ENCODE measurements around the gene GMEB2. TPM values are rescaled to one million over a fixed set of nuclear protein-coding genes. Genes with fewer than 3 reads are reported as not detected.
"Not testable (repeated sequence)": the region's sequence is repeated elsewhere in the genome, so short reads cannot be mapped to it uniquely, and the experiment has no call there.

Gene GMEB2, protein sequence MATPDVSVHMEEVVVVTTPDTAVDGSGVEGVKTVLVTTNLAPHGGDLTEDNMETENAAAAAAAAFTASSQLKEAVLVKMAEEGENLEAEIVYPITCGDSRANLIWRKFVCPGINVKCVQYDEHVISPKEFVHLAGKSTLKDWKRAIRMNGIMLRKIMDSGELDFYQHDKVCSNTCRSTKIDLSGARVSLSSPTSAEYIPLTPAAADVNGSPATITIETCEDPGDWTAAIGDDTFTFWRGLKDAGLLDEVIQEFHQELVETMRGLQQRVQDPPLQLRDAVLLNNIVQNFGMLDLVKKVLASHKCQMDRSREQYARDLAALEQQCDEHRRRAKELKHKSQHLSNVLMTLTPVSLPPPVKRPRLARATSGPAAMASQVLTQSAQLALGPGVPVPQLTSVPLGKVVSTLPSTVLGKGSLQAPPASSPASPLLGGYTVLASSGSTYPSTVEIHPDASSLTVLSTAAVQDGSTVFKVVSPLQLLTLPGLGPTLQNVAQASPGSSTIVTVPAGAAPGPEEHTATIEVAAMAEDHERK
- total RNA-seq (2014; rRNA removed; shearing (Covaris generic); ENCODE audit: low replicate concordance), result 9.6 and 18.1 TPM in 2 replicates

DNA sequence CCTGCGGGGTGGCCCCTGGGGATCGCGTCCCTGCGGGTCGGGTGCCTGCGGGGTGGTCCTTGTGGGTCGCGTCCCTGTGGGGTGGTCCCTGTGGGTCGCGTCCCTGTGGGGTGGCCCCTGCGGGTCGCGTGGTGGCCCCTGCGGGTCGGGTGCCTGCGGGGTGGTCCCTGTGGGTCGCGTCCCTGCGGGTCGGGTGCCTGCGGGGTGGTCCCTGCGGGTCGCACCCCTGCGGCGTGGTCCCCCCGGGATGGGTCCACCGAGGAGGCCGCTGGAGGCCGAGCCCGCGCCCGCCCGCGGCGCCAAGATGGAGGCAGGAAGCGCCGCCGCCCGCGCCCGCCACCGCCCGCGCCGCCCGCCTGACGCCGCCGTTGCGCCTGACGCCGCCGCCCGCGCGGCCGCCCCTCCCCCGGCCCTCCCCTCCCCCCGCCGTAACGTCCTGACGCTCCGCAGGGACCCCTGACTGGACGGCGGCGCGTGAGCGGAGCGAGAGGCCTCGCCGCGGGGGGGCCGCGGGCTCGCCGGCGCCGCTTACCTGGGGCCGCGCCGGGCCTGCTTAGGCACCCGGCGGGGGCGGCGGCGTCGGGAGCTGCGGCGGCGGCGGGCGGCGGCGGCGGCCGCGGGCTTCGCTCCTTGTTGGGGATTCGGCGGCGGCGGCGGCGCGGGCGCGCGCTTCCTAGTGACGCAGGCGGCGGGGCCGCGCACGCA, at the start of gene GMEB2:
TSS of gene GMEB2 (minus strand) at position 678 of the 705 bp plus-strand sequence. CDS start 7,704 bp downstream, outside the sequence.
- DNase-seq (ENCODE audit: low read depth), result peak; percentile 37
- in situ Hi-C loops (cut with HindIII; ENCODE audit: low pct_unique_long_range_greater_than_20kb, low sequenced_read_pairs), result no loop called here

DNA sequence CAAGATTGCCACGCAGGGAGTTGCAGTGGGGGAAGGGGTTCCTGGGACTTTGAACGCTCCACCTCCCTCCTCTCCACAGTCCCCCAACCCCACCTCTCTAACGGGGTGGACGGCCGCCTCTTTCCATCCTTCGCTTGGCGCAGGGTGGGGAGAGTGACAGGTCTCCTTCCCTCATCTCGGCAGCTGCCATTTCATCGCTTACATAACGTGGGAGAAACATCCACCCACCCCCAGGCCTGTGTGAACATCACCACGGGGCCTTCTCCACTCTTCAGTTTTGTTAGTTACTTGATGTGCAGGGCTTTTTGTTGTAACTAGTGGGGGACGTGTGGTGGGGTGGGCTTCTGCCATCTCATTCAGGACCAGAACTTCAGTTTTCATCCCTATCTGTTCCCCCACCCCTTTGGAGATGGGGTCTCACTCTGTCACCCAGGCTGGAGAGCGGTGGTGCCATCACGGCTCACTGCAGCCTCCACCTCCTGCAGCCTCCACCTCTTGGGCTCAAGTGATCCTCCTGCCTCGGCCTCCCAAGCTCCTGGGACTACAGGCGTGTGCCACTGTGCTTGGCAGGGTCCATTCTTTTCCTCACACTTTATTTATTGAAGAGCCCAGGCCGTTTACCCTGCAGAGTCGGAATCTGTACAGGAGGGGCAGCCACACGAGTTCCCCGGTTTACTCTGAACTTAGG, 48.9 kb upstream of the GMEB2 start:
- in situ Hi-C loops (cut with HindIII; ENCODE audit: low pct_unique_long_range_greater_than_20kb, low sequenced_read_pairs), result no loop called here
- no peak for DNase-seq (ENCODE audit: low read depth)

DNA sequence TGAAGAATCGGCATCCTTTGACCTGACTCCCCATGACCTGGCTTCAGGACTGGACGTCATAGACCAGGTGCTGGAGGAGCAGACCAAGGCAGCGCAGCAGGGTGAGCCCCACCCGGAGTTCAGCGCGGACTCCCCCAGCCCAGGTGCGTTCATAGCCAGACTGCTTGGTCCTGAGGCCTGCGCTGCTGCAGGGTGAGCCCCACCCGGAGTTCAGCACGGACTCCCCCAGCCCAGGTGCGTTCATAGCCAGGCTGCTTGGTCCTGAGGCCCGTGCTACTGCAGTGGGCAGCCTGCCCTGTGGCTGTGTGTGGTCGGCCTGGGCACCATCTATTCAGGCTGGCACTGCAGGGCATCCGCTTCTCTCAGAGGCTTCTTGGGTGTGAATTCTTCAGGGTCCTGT, 47.0 kb upstream of the GMEB2 start:
- in situ Hi-C loops (cut with HindIII; ENCODE audit: low pct_unique_long_range_greater_than_20kb, low sequenced_read_pairs), result no loop called here

DNA sequence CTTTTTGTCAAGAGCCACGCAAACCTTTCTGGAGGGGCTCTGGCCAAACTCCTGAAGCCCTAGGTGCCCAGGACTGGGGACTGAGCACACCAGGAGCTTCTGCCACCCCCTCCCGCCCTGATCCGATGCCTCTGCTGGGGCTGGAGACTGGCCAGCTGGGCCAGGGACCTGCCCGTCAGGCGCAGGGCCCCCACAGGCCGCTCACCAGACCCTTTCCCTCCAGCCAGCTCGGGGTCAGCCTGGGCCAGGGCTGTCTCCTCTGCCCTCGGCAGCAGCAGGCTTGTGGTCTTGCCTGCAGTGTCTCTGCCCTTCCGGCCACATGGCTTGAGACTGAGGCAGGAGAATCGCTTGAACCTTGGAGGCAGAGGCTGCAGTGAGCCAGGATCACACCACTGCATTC, 45.8 kb upstream of the GMEB2 start:
- in situ Hi-C loops (cut with HindIII; ENCODE audit: low pct_unique_long_range_greater_than_20kb, low sequenced_read_pairs), result no loop called here
- DNase-seq (ENCODE audit: low read depth), result no peak

More for the DNA sequence above, 47.0 kb upstream of the GMEB2 start:
- no peak for DNase-seq (ENCODE audit: low read depth)

DNA sequence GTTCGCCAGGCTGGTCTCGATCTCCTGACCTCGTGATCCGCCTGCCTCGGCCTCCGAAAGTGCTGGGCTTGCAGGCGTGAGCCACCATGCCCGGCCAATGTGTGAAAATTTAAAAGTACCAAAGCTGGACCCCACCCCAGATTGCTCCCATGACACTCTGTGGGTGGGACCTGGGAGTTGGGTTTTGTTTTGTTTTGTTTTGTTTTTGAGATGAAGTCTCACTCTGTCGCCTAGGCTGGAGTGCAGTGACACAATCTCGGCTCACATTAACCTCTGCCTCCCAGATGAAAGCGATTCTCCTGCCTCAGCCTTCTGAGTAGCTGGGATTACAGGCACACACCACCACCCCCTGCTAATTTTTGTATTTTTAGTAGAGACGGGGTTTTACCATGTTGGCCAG, 44.8 kb upstream of the GMEB2 start:
- DNase-seq (ENCODE audit: low read depth); in situ Hi-C loops (cut with HindIII; ENCODE audit: low pct_unique_long_range_greater_than_20kb, low sequenced_read_pairs): not testable (repeated sequence)

DNA sequence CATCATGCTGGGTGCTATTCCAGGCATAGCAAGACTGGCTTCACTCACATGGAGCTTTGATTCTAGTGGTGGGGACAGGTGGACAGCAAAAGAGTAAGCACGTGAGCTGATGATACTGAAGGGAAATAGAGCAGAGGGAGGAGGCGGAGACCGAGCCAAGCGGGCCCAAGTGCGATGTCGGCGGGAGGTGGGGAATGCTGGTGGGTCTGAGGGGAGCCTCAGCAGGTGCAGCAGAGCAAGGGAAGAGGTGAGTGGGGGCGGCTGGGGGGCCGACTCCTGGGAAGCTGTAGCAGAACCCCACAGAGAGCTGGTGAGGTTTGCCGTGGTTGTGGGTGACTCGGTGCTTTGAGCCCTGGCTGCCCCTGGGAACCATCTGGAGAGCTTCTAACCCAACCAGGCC, 41.5 kb upstream of the GMEB2 start:
- in situ Hi-C loops (cut with HindIII; ENCODE audit: low pct_unique_long_range_greater_than_20kb, low sequenced_read_pairs), result no loop called here
- DNase-seq (ENCODE audit: low read depth), result no peak

DNA sequence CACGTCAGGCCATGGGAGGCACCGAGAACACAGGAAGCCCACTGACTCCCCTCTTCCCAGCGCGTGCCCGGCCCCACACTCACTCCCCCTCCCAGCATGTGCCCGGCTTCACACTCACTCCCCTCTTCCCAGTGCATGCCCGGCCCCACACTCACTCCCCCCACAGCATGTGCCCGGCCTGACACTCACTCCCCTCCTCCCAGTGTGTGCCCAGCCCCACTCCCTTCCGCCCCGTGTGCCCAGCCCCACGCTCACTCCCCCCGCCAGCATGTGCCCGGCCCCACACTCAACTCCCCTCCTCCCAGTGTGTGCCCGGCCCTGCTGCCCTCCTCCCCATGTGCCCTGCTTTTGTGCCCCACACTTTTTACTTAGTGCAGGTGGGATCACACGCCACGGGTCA, 41.0 kb upstream of the GMEB2 start:
- no peak for DNase-seq (ENCODE audit: low read depth)
- in situ Hi-C loops (cut with HindIII; ENCODE audit: low pct_unique_long_range_greater_than_20kb, low sequenced_read_pairs), result no loop called here

DNA sequence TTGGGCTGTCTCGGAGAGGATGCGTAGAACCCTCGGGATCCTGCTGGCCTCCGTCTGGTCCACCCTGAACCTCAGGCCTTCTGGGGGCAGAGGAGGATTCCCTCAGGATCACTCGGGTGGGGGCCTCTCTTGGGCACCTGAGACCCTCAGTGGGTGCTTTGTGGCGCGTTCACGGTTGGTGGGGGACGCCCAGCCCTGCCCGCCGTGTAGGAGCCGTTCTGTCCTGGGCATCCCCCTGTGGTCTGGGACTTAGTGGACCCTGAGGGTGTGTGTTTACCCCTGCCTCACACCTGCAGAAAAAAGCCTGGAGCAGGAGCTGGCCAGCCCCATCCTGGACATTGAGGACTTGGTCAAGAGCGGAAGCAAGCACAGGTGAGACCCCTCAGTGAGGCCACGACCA, 38.8 kb upstream of the GMEB2 start:
- no peak for DNase-seq (ENCODE audit: low read depth)
- in situ Hi-C loops (cut with HindIII; ENCODE audit: low pct_unique_long_range_greater_than_20kb, low sequenced_read_pairs), result no loop called here

DNA sequence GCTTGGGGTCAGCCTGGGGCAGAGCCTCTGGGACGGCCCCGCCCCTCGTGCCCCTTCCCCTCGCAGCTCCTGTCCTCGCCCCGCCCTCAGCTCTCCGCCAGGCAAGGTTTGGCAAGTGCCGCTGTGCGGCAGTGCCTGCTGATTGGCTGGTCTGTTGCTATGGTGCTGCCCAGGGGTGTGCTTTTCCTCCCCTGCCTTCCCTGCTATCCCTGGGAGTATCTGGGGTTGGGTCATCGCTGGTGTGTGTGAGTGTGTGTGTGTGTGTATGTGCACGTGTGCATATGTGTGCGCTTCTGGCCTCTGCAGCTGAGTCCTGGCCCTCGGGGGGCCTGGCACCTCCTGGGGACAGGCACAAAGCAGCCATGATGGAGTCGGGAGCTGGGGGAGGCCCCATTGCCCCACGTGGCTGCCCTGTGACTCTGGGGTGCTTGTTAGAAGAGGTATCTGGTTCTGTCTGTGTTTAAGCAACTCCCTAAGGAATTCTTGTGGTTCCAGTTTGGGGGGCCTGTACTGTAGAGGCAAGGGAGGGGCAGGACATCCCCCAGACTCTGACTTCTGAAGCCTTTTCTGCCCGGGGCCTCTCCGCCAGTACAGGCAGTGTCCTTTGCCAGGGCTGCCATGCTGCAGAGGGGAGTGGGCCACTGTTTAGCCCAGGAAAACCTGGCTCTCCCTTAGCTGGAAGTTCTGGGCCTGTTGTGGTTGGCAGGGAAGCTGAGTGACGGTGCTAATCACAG, 38.1 kb upstream of the GMEB2 start:
- in situ Hi-C loops (cut with HindIII; ENCODE audit: low pct_unique_long_range_greater_than_20kb, low sequenced_read_pairs), result no loop called here
- DNase-seq (ENCODE audit: low read depth), result no peak

DNA sequence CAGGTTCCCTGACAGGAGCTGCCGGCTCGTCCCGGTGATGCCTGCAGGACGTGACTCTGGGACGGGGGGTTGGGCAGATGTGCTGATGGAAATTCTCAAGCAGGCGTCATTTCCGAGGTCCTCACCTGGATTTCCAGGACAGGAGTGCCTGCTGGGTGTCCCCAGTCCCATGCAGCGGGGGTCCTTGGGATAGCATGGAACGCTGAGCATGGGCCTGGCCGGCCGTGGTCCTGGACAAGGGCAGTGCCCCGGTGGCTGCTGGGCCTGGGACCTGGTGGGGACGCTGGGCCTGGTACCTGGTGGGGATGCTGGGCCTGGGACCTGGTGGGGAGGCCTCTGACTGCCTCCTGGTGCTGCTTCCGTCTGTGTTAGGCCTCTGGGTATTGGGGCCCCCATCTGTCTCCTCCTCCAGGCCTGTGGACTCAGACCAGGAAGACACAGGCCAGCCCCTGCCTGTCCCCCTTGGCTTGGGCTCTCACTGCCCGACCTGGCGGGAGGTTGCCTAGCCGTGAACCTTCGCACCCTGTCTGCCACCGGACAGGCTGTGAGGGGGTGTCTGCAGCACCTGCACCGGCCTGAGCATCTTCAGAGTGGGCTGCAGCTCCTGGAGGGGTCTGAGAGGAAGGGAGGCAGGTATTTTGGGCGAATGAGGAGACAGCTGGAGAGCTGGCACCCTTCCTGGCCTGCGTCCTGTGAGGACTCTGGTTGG, 37.4 kb upstream of the GMEB2 start:
- in situ Hi-C loops (cut with HindIII; ENCODE audit: low pct_unique_long_range_greater_than_20kb, low sequenced_read_pairs), result no loop called here
- no peak for DNase-seq (ENCODE audit: low read depth)

DNA sequence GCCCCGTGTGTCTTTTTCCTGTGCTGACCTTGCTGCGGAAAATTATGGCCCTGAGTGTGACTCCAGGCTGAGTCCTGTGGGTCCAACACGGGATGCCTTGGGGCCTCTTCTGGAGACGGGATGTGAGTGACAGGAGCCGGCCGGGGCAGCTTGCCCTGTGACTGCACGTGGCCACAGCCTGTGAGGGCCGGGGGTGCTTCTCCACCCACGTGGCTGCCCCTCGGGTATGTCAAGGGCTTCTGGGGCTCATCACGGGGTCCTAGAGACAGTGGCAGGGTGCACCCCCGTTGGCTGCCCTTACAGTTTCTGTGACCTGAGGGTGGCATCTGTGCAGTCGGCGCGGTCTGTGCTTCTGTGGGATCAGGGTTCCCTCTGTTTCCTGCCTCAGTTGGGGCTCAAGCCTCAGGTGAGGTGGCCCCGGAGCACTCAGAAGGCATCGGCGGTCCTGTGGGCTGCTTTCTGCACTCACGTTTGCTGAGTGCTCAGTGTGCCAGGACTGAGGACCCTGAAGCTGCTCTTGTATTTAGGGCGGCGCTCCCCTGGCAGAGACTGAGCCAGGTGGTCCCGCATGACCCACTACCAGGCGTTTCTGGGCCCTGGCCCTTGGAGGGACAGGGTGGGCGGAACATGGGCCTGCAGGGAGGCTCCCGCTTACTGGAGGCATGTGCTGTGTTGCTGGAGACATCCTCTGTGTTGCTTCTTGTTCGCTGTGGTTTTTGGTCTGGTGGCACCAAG, 36.6 kb upstream of the GMEB2 start:
- in situ Hi-C loops (cut with HindIII; ENCODE audit: low pct_unique_long_range_greater_than_20kb, low sequenced_read_pairs), result no loop called here
- no peak for DNase-seq (ENCODE audit: low read depth)

DNA sequence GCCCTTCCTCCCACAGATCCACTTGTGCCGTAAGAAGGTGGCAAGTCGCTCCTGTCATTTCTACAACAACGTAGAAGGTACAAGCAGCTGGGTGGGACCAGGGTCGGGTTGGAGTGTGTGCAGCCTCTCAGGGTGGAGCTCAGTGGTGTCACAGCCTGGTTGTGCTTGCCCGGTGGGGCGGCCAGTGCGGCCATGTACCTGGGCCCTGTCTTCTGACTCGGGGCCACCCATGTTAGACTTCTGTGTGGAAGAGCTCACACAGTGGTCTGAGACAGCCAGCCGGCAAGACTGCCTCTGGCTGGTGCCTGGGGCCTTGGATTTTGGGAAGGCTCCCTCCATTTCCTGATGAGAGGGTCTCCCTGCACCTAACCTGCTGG, 35.9 kb upstream of the GMEB2 start:
- in situ Hi-C loops (cut with HindIII; ENCODE audit: low pct_unique_long_range_greater_than_20kb, low sequenced_read_pairs), result no loop called here

DNA sequence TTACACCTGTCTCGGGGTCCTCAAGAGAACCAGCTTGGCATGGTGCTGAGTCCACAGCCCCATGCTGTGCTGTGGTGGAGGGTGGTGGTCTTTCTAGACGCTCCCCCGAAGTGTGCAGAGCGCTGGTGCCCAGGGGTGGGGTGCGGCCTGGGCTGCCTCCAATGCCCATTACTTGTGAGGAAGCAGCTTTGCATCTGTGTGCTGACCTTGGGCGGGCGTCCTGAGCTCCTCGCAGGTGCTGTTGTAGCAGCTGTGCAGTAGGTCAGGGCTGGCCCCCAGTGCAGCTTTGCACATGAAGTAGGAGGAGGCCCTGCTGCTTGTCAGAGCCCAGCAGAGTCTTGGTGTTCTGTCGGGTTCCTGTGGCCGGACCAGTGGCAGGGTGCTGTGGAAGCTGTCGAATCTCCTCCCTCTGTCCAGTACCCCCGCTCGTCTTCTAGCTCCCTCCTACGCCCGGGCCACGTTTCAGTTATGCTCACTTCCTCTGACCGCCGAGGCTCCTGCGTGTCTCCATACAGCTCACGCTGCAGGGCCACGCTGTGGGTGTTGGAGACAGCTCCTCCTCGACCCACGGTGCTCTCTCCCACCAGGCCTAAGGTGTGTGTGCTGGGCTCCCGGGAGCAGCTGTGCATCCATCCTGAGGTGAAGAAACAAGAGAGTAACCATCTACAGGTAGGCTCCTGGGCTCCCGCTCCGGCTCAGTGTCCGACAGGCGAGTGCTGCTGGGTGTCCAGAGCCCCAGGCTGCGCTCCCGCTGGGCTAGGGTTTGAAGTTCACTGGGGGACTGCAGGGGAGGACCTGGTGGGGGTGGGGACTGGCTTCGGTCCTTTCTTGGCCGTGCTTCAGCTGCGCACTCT, 35.3 kb upstream of the GMEB2 start:
- no peak for DNase-seq (ENCODE audit: low read depth)
- in situ Hi-C loops (cut with HindIII; ENCODE audit: low pct_unique_long_range_greater_than_20kb, low sequenced_read_pairs), result no loop called here

More for the DNA sequence above, 35.9 kb upstream of the GMEB2 start:
- DNase-seq (ENCODE audit: low read depth), result no peak

DNA sequence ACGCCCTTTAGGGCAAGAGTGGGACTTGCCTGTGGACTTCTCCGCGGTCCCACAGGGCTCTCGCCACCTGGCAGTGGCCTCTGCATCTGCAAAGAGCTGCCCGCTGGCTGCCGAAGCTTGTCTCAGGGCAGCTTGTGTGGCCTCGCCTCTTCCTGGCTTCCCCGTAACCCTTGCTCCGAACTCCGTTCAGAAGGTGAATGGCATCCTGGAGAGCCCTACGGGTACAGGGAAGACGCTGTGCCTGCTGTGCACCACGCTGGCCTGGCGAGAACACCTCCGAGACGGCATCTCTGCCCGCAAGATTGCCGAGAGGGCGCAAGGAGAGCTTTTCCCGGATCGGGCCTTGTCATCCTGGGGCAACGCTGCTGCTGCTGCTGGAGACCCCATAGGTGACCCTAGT, 34.2 kb upstream of the GMEB2 start:
- no peak for DNase-seq (ENCODE audit: low read depth)
- in situ Hi-C loops (cut with HindIII; ENCODE audit: low pct_unique_long_range_greater_than_20kb, low sequenced_read_pairs), result no loop called here

DNA sequence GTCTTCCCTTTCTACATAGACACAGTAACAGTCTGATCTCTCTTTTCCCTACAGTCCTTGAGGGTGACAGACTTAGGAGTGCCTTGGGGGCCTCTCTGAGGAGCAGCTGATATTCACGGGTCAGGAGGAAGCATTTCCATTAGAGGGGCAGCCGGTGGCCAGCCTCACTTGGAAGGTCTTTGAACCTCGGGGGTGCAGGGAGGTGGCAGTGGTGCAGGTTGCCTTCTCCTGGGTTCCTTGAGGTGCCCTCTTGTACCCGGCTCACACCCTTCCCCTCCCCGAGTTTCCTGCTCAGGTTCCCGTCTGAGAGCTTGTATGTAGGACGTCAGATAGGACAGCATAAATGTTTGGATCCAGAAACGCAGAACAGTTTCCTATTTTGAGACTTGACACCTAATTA, 33.7 kb upstream of the GMEB2 start:
- no peak for DNase-seq (ENCODE audit: low read depth)
- in situ Hi-C loops (cut with HindIII; ENCODE audit: low pct_unique_long_range_greater_than_20kb, low sequenced_read_pairs), result no loop called here

DNA sequence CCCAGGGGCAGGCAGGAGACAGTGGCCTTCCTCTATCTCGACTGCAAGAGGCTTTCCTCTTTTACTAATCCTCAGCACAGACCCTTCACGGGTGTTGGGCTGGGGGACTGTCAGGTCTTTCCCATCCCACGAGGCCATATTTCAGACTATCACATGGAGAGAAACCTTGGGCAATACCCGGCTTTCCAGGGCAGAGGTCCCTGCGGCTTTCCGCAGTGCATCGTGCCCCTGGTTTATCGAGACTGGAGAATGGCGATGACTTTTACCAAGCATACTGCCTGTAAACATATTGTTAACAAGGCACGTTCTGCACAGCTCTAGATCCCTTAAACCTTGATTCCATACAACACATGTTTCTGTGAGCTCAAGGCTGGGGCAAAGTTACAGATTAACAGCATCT, 33.3 kb upstream of the GMEB2 start:
- DNase-seq (ENCODE audit: low read depth); in situ Hi-C loops (cut with HindIII; ENCODE audit: low pct_unique_long_range_greater_than_20kb, low sequenced_read_pairs): not testable (repeated sequence)
